Mammary epithelial cell (primary cell): ENCODE measurements around the gene MOGAT3.

Experiments used
- EZH2 ChIP-seq: IDR thresholded peaks from 2 replicates; pipeline ENCODE4 v1.6.1; 2012; ENCODE audit warnings: low read length, inconsistent platforms, borderline replicate concordance
- TF ChIP-seq, protein P1 (sequence below), 2 donors: IDR thresholded peaks in 1 of 2; conservative IDR thresholded peaks in 1 of 2; 2 replicates each; pipeline ENCODE4 v1.5.1; 2011 to 2012; ENCODE audit warnings: inconsistent platforms in 2 of 2, low read length in 2 of 2, mild to moderate bottlenecking in 2 of 2, control low read depth in 1 of 2, low read depth in 1 of 2; ENCODE audit not compliant: insufficient read depth in 1 of 2; ENCODE audit errors: extremely low read depth in 1 of 2

DNA sequence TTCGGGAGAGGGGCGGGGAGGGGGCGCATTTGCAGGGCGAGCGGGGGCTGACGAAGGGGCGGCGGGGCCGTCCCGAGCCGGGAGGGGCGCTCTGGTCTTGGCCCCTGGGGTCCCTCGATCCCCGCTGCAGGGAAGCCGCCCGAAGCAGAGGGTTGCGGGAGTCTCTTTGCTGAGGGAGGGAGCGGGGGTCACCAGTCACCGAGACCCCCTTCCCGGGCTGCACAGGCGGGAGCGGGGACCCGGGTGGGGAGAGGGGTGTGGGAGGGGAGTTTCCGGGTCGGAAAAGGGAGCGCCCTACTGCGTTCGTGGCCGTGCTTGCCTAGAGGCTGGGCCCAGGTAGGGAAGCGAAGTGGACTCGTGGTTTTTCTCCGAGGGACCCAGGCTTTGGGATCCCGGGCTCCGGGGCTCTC is 46.1 kb downstream of the MOGAT3 start:
- TF ChIP-seq, protein P1, sequence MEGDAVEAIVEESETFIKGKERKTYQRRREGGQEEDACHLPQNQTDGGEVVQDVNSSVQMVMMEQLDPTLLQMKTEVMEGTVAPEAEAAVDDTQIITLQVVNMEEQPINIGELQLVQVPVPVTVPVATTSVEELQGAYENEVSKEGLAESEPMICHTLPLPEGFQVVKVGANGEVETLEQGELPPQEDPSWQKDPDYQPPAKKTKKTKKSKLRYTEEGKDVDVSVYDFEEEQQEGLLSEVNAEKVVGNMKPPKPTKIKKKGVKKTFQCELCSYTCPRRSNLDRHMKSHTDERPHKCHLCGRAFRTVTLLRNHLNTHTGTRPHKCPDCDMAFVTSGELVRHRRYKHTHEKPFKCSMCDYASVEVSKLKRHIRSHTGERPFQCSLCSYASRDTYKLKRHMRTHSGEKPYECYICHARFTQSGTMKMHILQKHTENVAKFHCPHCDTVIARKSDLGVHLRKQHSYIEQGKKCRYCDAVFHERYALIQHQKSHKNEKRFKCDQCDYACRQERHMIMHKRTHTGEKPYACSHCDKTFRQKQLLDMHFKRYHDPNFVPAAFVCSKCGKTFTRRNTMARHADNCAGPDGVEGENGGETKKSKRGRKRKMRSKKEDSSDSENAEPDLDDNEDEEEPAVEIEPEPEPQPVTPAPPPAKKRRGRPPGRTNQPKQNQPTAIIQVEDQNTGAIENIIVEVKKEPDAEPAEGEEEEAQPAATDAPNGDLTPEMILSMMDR (conservative IDR thresholded peaks at IDR 0.05 in 1 of 2, IDR thresholded peaks at IDR 0.05 in 1 of 2; ENCODE audit: extremely low read depth in 1 of 2, insufficient read depth in 1 of 2, low read depth in 1 of 2, low read length in 2 of 2): no peak
- TF ChIP-seq EZH2: no peak
